GM15510 (cell line): ENCODE data around the gene BRINP3.

Source experiments
- POLR2A ChIP-seq: IDR thresholded peaks from 3 replicates; pipeline ENCODE4 v1.6.1; 2011; ENCODE audit warnings: borderline replicate concordance; ENCODE audit not compliant: insufficient read length; ENCODE audit errors: extremely low read depth

Gene BRINP3

DNA sequence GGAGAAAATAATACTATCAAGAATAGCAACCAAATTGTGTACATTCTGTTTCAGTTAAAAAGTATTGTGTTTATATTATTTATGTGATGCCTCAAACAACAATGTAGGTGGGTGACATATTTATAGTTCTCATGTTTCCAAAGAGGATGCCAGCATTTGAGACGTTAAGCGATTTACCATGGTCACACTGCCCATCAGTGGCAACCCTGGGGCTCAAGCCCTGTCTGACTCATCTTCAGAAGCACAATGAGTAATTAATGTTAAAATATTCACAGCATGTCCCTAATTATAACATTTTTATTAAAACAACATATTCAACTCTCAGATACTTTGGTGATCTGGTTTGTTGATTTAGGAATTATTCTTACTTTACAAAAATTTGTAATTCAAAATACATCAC, 409.4 kb downstream of the BRINP3 start:
- TF ChIP-seq POLR2A = no peak

DNA sequence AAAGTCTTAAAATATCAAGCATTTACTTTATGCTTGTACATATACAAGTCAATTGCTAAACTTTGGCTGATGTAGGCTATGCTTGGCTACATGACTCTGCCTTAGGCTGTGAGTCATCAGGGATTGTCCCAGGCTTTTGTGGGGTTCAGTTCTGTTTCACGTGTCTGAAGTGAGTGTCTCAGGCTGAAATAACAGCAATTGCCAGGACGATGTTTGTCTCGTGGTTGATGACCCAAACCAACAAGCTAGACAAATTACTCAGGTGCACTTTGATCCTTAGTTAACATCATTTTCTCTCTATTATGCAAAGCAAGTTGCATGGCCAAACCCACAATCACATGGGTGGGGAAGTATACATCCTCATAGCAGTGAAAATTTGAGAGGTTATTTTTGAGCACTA, 410.1 kb downstream of the BRINP3 start:
- no peak for TF ChIP-seq POLR2A

DNA sequence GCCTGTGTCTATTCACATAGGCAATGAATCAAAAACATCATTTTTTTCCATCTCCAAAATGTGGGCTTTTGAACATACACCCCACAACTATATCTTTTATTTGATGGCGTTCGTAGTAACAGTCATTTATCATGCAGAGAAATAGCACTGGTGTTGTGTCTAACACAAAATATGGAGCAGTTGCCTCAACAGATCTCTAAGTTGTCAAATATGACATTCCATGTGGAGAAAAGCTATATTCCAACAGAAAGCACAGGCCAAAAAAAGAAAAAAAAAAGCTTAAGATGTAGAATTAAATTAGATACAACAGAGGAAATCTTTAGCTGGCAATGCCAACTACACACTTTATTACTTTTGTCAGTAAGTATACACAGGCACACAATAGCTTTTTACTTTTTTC, 411.7 kb downstream of the BRINP3 start:
- no peak for TF ChIP-seq POLR2A

DNA sequence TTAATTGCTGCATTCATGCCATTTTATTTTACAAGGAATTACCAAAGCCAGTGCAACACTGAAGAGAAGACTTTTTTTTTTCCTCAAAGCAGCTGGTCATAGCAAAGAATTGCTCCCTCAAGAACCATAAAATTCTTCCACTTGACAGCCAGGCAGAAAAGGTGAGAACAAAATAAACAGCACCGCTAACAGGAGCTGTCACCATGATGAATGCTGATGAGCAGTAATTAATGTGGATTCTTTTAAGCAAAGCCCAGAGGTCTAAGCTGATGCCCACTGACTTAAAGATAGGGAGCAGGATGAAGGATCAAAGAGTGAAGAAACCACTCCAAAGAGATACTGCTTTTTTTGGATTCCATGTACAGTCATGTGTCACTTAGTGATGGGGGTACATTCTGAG, 428.4 kb downstream of the BRINP3 start:
- no peak for TF ChIP-seq POLR2A
